Testis (tissue), 2 donors: ENCODE measurements around the gene PLCD1.

Experiments used
- POLR2A ChIP-seq: fragments of 450-650 bp; IDR thresholded peaks from one replicate; pipeline ENCODE4 v1.6.1; 2017; ENCODE audit warnings: antibody characterized with exemption, mild to moderate bottlenecking, moderate library complexity
- TF ChIP-seq, protein P1 (sequence below), 3 experiments: fragments of 450-650 bp in 2 of 3; fragments of 200-600 bp in 1 of 3; sonication (generic) in 1 of 3; IDR thresholded peaks; one replicate each; pipeline ENCODE4 v1.5.1; 2016 to 2019; ENCODE audit warnings: antibody characterized with exemption in 3 of 3, mild to moderate bottlenecking in 2 of 3, moderate library complexity in 1 of 3

DNA sequence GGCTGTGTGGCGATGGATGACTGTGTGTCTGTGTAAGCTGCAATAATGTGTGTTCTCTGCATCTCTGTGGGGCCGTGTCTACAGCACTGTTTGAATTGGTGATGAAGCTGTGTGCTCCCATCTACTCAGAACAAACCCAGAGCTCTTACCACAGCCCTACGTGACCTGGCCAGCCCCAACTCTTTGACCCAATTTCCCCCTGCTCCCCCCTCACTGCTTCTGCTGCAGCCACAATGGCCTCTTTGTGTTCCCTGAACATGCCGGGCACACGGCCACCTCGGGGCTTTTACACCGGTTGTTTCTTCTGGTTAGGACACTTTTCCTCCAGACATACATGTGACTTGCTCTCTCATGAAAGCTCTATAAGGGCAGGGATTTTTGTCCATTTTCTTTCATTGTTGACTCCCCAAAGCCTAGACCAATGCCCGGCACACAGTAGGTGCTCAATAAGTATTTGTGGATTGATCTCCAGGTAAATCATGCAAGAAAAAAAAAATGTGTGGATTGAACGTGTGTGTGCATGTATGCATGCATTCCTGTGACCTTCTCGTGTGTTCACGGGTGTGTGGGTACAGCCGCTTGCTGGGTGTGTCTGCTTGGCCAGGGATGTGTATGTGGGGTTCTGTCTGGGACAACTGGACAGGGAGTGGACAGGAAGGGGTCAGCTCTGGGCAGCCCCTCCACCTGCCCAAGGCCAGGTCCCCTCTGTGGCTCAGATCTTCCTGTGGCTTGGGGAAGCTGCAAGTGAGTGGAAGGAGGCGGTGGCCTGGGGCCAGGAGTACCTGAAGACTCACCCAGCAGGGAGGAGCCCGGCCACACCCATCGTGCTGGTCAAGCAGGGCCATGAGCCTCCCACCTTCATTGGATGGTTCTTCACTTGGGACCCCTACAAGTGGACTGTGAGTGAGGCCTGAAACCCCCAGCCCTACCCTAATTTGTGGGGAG lies 24.1 kb downstream of the PLCD1 start:
- TF ChIP-seq, protein P1, sequence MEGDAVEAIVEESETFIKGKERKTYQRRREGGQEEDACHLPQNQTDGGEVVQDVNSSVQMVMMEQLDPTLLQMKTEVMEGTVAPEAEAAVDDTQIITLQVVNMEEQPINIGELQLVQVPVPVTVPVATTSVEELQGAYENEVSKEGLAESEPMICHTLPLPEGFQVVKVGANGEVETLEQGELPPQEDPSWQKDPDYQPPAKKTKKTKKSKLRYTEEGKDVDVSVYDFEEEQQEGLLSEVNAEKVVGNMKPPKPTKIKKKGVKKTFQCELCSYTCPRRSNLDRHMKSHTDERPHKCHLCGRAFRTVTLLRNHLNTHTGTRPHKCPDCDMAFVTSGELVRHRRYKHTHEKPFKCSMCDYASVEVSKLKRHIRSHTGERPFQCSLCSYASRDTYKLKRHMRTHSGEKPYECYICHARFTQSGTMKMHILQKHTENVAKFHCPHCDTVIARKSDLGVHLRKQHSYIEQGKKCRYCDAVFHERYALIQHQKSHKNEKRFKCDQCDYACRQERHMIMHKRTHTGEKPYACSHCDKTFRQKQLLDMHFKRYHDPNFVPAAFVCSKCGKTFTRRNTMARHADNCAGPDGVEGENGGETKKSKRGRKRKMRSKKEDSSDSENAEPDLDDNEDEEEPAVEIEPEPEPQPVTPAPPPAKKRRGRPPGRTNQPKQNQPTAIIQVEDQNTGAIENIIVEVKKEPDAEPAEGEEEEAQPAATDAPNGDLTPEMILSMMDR (IDR thresholded peaks at IDR 0.05), result no peak
- TF ChIP-seq POLR2A, result no peak
